Stimulated activated CD4-positive, alpha-beta T cell treated with anti-CD3 and anti-CD28 coated beads, Interleukin-15, amount 100 ng/mL, for 48 hours (primary cell): ENCODE data around the gene ASB13.

ENCODE experiments used
- DNase-seq, 2 donors: peaks; one replicate each; pipeline ENCODE4 v3.0.0-alpha.2; 2020; ENCODE audit warnings: low read depth in 2 of 2

The ASB13 gene, protein sequence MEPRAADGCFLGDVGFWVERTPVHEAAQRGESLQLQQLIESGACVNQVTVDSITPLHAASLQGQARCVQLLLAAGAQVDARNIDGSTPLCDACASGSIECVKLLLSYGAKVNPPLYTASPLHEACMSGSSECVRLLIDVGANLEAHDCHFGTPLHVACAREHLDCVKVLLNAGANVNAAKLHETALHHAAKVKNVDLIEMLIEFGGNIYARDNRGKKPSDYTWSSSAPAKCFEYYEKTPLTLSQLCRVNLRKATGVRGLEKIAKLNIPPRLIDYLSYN

DNA sequence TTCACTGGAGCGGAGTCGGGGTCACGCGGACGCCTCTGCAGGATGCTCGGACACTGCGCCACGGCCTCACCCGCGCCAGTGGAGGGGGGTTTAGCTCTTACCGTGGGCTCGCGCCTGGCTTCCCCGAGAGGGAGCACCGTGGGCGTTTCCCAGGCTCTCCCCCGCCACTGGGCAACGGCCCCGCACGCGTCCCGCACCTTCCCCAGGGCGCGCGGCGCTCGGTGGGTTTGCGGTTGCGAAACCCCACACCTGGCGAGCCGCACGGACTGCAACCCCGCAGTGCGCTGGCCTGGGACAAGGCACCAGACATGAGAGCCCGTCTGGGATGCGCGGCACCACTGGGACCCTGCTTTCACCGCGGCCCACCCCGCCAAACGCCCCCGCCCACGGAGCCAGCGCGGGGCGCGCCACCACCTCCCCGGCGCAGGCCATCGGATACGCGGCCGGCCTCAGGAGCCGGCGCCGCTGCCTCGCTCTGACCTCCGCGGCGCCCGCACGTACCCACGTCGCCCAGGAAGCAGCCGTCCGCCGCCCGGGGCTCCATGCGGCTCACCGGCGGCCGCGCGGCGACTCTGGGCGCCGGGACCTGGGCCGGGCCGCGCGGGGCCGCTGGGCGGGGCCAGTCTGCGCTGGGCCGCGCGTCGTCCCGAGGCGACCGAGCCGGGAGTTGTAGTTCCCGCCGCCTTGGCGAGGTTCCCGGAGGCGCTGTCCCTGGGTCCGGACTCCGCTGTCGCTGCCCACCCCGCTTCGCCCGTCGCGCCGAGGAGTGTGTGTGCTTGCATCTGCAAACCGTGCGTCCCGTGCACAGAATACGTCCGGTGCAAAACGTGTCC is at the start of gene ASB13:
TSS of gene ASB13 (minus strand) at position 588 of the 833 bp plus-strand sequence. CDS start at position 544, 44 bp downstream.
- peak; percentile 29 for DNase-seq

DNA sequence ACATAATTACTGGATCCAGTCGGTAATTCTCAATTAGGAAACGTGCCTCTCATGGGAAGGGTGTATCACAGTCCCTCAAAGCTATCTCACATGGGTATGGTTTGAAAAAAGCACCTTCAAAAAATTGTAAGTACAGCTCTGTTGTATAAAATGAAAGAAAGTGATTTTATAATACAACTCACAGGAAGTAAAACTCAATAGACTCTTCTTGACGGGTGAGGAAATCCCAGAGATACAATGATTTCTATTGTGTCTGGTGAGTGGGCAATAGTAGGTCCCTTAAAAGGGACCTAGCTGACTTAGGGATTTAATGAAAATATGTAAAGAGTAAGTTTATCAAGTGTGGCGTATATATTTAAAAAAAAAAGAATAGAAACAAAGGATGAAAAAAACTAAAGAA is 45.2 kb upstream of the ASB13 start:
- no peak for DNase-seq

DNA sequence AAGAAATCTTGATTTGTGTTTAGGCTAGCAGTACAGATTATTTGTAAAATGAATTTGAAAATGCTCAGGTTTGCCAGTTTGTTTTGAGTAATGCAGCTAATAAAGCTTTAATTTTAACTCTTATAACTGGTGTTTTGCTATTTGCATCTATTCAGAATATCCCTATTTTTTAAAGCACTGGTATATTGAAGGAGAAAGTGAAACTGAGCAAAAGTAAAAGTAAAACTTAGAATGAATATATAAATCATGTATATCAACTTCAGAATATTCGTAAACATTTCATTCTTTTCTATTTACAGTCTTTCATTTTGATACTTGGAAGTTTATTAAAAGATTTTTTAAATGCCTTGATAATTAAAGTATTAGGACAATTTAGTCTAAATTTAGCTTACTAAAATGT is 44.5 kb upstream of the ASB13 start:
- no peak for DNase-seq

DNA sequence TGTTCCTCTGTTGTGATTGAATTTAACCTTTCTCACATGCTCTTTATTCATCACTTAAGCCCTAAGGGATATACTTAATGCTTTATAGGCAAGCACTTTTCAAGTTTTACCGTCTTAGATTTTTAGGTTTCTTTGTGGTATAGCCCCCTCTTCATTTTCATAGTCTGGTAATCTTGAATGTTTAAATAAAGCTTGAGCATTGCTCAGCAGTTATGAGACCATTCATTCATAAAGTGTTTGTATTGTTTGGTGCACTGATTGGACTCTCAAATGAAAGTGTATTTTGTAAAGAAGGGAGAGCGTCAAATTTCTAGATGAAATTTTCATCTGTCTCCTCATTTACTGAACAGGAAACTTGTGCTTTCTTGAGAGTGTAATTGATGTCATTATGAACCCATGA is 43.5 kb upstream of the ASB13 start:
- no peak for DNase-seq

DNA sequence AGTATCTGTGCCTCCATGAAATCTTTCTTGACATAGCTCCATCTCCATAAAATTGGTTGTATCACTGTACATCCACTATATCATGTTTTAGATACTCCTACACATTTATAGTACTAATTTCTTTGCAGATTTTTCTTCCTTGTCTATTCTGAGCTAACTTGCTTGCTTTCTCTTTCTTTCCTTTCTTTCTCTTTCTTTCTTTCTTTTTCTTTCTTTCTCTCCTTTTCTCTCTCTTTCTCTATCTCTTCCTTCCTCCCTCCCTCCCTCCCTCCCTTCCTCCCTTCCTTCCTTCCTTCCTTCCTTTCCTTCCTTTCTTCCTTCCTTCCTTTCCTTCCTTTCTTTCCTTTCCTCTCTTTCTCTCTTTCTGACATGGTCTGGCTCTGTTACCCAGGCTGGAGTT is 42.0 kb upstream of the ASB13 start:
- no peak for DNase-seq

DNA sequence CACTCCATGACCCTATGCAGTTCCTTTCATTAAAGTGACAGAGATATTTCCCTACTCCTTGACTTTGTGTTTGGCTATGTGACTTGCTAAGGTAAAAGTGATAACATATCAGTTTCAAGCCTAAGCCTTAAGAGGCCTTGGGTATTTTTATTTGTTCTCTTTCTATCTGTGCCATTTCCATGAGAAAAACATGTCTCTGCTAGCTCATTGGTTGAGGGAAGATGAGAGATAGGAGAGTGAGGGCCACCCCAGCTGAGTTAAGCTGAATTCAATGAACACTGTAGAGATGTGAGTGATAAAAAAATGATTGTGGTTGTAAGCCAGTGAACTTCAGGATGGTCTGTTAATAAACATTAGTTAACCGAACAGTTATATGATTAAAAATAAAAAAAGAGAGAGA is 31.7 kb upstream of the ASB13 start:
- DNase-seq: no peak

DNA sequence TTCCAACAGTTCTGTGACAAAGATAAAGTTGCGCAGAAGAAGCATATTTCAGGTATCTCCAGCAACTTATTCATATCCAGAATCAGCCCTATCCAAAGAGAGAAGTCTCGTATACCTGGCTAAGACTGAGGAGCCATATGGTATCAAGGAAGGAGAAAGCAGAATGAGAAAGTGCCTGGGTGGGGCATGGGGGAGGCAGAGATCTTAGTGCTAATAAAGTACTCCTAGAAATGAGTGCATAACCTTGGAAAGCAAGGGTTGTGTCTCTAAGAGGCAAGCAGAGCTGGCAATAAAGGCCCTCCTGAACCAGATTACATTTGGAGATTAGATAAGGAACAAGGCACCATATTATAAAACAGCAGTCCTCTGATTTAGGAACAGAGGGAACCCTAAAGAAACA is 30.9 kb upstream of the ASB13 start:
- no peak for DNase-seq

DNA sequence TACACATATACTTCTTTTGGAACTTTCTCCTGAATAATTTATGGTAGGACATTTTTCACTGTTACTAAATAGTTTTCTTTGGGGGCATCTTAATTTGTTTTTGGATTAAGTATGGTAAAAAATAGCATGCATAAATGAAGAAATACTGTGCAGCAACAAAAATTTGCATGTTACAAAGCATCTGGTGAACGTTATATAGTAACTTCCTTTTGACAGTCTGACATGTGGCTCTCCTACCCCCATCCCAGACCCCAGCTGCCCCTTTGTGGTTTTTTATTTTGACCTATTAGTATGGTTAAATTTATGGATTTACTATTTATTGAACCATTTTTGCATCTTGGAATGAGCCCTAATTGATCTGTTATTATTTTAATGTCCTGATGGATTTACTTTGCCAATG is 28.2 kb upstream of the ASB13 start:
- DNase-seq: no peak

DNA sequence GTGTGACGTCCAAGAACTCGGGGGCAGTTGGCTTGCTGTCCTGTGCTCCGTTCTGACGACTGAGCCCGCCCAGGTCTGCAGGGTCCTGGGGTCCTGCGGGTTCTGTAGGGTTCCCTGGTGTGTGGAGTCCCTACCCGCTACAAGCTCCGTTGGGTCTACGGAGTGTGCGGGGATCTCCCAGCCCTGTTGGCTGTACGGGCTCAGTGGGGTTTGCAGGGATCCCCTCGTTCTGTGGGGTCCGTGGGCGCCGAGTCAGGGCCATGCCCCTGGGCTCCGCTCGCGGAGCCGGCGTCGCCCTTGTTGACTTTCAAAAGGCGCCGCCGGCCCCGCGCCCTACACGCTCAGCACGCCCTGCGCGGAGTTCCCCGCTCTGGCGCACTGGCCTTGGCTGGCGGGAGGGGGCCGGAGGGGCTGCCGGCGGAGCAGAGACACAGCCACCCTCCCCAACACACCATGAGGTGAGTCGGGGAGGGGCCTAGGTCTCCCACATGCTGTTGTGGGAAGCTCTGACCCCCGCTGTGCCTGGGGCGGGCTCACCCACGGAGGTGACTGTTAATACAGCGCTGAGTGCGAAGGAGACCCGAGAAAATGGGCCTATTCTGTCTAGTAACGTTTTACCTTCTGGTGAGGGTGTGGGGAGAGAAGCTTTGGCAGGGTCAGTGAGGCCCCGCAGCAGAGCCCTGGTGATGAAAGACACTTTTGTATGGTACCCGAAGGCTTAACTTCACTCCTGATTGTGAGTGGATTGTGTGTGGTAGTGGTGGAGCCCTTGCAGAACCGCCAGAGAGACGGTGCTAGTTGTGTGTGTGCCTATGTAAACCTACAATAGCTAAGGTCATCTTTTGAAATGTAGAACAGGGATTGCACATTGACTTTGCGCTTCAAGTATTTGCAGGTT is 26.3 kb upstream of the ASB13 start:
- DNase-seq: peak; percentile 36 to 63

DNA sequence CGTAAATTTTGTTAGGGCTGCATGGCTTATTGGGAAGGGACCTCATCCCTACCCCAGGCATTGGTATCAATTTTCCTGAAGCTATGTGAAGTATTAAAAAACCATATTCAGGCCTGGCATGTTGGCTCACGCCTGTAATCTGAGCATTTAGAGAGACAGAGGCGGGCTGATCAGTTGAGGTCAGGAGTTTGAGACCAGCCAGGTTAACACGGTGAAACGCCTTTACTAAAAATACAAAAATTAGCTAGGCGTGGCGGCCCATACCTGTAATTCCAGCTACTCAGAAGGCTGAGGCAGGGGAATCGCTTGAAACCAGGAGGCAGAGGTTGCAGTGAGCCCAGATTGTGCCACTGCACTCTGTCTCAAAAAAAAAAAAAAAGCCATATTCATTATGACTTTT is 25.4 kb upstream of the ASB13 start:
- no peak for DNase-seq

DNA sequence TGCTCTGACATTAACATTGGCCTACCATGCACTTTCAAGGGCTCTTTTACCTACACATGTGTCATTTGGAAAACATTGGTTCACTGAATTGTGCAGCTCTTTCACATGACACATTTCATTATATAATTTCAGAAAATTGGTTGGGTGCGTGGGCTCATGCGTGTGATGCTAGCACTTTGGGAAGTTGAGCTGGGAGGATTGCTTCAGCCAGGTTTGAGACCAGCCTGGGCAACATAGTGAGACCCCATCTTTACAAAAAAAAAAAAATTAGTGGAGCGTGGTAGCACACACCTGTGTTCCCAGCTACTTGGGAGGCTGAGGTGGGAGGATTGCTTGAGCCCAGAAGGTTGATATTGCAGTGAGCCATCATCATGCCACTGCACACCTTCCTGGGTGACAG is 22.2 kb upstream of the ASB13 start:
- no peak for DNase-seq

DNA sequence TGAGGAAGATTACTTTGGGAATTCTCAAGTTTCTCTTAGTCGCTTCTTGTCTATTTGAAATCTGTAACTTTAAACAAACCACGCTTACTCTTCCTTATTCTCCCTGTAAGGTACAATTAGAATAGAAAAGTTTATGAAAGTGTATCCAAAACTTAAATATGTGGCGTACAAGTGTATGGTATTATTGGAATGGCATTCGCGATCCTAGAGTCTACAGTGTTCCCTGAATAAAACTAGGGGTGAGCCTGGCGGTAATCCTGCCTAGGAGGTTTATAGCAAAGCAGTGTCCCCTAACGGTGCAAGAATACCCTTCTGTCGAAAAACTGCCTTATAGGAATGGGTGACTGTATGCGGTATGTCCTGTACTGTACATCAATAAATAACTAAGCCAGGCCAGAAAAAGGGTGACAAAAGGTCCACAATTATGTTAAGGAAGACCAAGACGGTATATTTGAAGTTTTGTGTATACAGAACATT is 19.4 kb upstream of the ASB13 start:
- no peak for DNase-seq

DNA sequence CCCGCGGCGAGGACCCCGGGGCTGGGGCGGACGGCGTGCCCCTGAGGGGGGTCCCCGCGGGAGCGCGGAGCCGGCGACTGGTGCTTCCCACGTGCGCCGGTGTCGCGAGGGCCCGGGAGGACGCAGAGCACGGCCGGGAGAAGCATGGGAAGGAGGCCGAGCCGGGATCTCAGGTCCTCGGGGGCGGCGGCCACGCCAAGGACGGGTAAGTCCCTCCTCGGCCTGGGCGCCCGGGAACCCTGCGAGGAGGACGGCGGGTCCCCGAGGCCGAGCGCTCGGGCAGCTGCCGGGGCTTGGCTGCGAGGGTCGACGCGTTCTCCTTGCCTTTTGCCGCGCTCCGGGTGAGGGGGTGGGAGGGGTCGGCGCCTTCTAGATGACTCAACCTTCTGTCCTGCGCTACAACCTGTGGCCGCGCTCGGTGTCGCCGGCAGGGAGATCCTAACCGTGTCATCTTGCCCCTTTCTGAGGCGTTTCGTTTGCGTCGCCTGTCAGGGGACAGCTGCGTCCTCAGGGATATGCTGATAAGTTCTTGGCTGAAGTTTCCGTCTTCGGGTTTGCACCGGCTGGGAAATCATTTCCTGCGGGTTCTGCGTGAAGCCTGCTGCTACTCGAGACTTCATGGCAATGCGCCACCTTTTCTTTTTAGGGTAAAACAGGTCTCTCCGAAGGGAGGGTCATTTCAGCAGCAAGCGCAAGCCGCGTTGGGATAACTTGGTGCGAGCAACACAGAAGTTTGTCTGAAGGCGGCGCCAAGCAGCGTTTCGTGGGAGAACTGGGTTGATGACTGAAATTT is 18.8 kb upstream of the ASB13 start:
- peak; percentile 49 to 70 for DNase-seq

DNA sequence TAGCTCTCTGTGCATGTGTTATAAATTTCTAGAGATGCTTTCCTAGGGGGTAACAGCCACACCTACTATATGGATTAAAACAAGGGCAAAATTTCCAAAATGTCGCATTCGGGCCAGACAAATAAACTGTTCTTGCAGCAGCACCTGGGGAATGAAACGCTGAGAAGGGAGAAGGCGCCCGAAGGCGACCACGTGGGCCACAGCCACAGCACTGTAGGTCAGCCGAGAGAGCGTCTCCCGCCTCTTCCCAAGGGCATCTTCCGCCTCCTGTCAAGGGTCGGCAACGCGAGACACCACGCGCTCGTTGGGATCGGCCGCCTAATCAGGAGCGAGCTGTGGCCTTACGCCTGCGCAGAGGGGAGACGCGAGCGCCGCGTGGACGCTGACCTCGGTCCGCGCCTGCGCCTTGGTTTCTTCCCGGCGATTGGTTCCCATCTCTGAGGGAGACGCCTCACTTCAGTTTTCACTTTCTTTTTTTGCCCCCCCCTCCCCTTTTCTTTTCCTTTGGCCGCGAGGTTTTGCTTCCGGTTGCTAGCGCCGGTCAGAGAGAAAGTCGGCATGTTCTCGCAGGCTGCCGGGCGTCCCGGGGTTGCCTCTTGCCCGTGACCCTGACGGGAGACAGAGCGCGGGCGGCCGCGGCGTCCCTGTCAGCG is 18.0 kb upstream of the ASB13 start, which contains the start of gene TASOR2:
TSS of gene TASOR2 (plus strand) at position 521 of the 653 bp plus-strand sequence. CDS start 35,805 bp downstream, outside the sequence.
- DNase-seq: peak; percentile 92 to 95

DNA sequence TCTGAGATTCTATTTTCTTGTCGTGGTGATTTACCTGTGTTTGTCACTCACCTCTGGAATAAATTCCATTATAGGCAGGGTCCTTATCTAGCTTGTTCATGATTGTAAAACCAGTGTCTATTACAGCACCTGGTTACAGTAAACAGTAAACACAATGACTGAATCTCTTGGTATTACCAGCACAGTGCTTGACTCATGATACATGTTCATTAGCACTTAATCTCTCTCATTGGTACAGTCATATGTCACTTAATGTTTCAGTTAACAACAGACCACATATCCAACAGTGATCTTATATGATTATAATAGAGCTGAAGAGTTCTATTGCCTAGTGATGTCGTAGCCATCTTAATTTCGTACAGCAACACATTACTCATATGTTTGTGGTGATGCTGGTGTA is 16.7 kb upstream of the ASB13 start:
- DNase-seq: no peak

DNA sequence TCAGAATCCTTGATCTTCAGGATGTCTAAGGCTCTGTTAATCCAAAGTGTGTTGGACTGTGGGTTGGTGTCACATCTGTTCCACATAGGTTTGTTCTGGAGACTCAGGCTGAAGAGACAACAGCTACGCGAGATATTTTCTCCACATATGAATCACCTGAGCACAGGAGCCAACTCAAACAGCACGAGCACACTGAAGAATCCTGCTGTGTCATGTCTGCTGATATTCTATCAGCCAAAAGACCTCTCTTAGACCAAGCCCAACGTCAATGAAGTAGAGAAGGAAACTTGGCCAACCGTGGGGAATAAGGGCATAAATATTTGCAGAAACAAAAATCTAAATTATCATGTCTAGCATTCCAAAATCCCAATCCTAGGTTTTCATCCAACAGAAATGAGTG is 15.5 kb upstream of the ASB13 start:
- DNase-seq: no peak

DNA sequence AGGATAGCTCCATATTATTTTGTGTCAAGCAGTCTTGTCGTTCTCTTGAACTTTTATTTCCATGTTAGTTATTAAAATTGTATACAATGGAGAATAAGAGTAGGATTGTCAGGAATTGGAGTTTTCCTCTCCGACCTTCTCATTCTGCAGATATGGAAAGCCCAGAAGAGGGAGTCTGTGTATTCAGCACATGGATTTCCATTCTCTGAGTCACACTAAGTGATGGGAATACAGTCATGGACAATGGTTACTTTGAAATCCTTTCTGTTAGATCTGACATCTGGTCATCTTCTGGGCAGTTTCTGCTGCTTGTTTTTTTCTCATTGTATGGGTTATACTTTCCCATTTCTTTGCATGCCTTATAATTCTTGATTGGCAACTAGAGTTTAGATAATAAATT is 13.2 kb upstream of the ASB13 start:
- no peak for DNase-seq

DNA sequence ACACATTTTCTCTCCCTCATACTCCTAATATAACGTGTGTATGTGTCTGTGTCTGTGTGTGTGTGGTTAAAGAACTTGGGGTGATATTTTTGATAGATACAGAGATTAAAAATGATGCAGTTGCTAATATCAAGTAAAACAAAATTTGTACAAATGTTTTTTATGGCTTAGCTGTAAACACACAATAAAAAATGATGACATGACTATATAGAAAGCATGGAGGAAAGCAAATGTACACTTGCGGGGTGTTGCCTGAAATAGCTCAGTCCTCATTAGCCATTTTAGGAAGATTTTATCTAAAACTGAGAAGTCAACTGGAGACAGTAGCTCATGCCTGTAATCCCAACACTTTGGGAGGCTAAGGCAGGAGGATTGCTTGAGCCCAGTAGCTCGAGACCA is 12.6 kb upstream of the ASB13 start:
- DNase-seq: no peak

DNA sequence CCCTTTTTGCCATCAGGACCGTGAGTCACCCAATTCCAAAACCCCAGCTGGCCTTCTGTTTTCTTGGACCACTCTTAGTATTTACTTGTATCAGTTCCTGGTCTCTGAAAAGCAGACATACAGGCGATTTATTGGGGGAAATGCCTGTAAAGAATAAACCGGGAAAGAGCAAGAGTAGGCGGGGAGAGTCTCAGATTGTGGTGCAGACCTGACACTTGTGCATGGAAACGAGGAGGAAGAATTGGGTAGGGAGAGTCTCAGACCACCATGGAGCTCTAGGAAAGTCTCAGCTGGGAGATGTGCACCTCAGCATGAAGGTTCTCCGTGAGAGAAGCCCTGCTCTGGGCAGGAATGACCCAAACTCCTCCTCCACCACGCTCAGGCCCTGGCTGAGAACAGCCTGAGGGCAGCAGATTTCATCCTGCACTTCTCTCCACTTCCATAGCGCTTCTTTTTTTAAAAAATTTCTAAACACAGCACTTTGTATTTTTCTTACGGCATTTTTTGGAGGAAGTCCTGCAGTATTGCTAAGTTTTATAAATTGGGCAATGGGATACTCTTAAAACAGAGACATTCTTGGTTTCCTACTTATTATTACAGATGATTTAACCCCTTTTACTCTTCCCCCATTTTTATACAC is 12.1 kb upstream of the ASB13 start:
- no peak for DNase-seq
